DOHH2 (cell line): ENCODE measurements around the gene GLRX5.

Experiments
- H3F3A ChIP-seq: fragments of 200-600 bp; sonication (generic), shearing (Covaris generic); 2 replicates; pipeline ENCODE4 v1.6.0; 2016; ENCODE audit warnings: antibody characterized with exemption, mild to moderate bottlenecking; ENCODE audit not compliant: control insufficient read depth, insufficient read depth
- H3K27ac ChIP-seq: fragments of 200-600 bp; sonication (generic); 2 replicates; pipeline ENCODE4 v1.5.1; 2014; ENCODE audit warnings: low read depth, mild to moderate bottlenecking, low read length, moderate library complexity
- H3K27me3 ChIP-seq: fragments of 200-600 bp; sonication (generic); 2 replicates; pipeline ENCODE4 v1.6.1; 2014; ENCODE audit warnings: mild to moderate bottlenecking, low read length, mixed read lengths; ENCODE audit not compliant: control insufficient read depth
- H3K36me3 ChIP-seq: fragments of 200-600 bp; sonication (generic); 2 replicates; pipeline ENCODE4 v1.6.1; 2014; ENCODE audit warnings: mild to moderate bottlenecking, low read length, moderate library complexity, mixed read lengths; ENCODE audit not compliant: control insufficient read depth
- H3K4me1 ChIP-seq: fragments of 200-600 bp; sonication (generic); 2 replicates; pipeline ENCODE4 v1.6.1; 2014; ENCODE audit warnings: mild to moderate bottlenecking, low read length, mixed read lengths; ENCODE audit not compliant: control insufficient read depth
- H3K4me2 ChIP-seq: fragments of 200-600 bp; sonication (generic); 2 replicates; pipeline ENCODE4 v1.6.0; 2014; ENCODE audit warnings: mild to moderate bottlenecking, low read length, moderate library complexity
- H3K4me3 ChIP-seq: fragments of 200-600 bp; sonication (generic); 2 replicates; pipeline ENCODE4 v1.5.1; 2014; ENCODE audit warnings: mild to moderate bottlenecking, low read length, mixed read lengths
- H3K79me2 ChIP-seq: fragments of 200-600 bp; sonication (generic); 2 replicates; pipeline ENCODE4 v1.6.1; 2014; ENCODE audit warnings: mild to moderate bottlenecking, low read length, mixed read lengths; ENCODE audit not compliant: control insufficient read depth
- H3K9me2 ChIP-seq: fragments of 200-600 bp; sonication (generic); replicated peaks from 2 replicates; pipeline ENCODE4 v1.6.1; 2014; ENCODE audit warnings: mild to moderate bottlenecking, low read length, mixed read lengths; ENCODE audit not compliant: control insufficient read depth
- H3K9me3 ChIP-seq: fragments of 200-600 bp; sonication (generic); 2 replicates; pipeline ENCODE4 v1.6.1; 2014; ENCODE audit warnings: antibody characterized with exemption, low read length, mixed read lengths; ENCODE audit not compliant: control insufficient read depth, insufficient read depth
- H4K20me1 ChIP-seq: fragments of 200-600 bp; sonication (generic); 2 replicates; pipeline ENCODE4 v1.6.0; 2014; ENCODE audit warnings: low read depth, mild to moderate bottlenecking, antibody characterized with exemption, low read length, moderate library complexity; ENCODE audit not compliant: control insufficient read depth, insufficient read depth
- EZH2phosphoT487 ChIP-seq: fragments of 200-600 bp; sonication (generic); IDR thresholded peaks from 2 replicates; pipeline ENCODE4 v1.6.1; 2017; ENCODE audit warnings: borderline replicate concordance, mild to moderate bottlenecking, antibody characterized with exemption, low read length, moderate library complexity, mixed read lengths
- TF ChIP-seq, protein P1 (sequence below): fragments of 200-600 bp; sonication (generic); IDR thresholded peaks from one replicate; pipeline ENCODE4 v1.5.1; 2014; ENCODE audit warnings: antibody characterized with exemption, mild to moderate bottlenecking, low read depth, low read length; ENCODE audit not compliant: poor library complexity, severe bottlenecking

The GLRX5 gene

DNA sequence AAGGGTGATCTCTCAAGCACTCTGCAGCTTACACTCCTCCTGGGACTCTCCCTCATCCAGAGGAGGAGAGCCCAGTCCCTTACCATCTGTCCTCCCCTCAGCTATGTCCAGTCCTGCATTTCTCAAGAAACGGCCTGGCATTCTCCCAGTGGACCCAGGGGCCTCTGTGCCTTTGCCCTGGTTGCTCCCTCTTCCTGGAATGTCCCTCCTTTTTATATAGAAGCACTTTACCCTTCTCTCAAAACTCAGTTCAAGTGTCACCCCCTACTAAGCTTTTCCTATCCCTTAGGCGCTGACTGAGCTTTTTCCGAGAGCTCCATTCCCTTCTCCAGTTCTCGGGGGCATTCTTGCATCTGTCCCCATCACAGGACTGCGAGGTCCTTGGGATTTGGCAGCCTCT, 8.9 kb upstream of the GLRX5 start:
- Histone ChIP-seq H3K36me3 (peaks cover 18% of the 10 kb centered on the region), H3K27me3 (no peaks in the 10 kb centered on the region), H3K27ac (no peak overlapping the region), H3K9me3 (no peaks in the 10 kb centered on the region), H3K9me2 (no peaks in the 10 kb centered on the region), H3K4me3 (no peak overlapping the region), H3K4me1 (peaks cover 20% of the 10 kb centered on the region), H3F3A (peaks cover 11% of the 10 kb centered on the region), H3K79me2 (peaks cover 11% of the 10 kb centered on the region), H4K20me1 (peaks cover 4% of the 10 kb centered on the region; the same call in 1 of the 2 replicates), H3K4me2 (no peak overlapping the region)
- TF ChIP-seq EZH2phosphoT487 = no peak
- TF ChIP-seq, protein P1, sequence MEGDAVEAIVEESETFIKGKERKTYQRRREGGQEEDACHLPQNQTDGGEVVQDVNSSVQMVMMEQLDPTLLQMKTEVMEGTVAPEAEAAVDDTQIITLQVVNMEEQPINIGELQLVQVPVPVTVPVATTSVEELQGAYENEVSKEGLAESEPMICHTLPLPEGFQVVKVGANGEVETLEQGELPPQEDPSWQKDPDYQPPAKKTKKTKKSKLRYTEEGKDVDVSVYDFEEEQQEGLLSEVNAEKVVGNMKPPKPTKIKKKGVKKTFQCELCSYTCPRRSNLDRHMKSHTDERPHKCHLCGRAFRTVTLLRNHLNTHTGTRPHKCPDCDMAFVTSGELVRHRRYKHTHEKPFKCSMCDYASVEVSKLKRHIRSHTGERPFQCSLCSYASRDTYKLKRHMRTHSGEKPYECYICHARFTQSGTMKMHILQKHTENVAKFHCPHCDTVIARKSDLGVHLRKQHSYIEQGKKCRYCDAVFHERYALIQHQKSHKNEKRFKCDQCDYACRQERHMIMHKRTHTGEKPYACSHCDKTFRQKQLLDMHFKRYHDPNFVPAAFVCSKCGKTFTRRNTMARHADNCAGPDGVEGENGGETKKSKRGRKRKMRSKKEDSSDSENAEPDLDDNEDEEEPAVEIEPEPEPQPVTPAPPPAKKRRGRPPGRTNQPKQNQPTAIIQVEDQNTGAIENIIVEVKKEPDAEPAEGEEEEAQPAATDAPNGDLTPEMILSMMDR = no peak

- no peak overlapping the region for H3K27ac ChIP-seq
- peaks cover 25% of the 10 kb centered on the region for H3K4me1 ChIP-seq
- H3K9me2 ChIP-seq = no peaks in the 10 kb centered on the region
- no peak overlapping the region for H3K4me3 ChIP-seq
- peaks cover 4% of the 10 kb centered on the region; the same call in 1 of the 2 replicates for H4K20me1 ChIP-seq
- TF ChIP-seq, protein P1 = no peak
- no peak for TF ChIP-seq EZH2phosphoT487
- H3K4me2 ChIP-seq = no peak overlapping the region
- no peaks in the 10 kb centered on the region for H3K27me3 ChIP-seq
- H3F3A ChIP-seq = peaks cover 15% of the 10 kb centered on the region
- no peaks in the 10 kb centered on the region for H3K9me3 ChIP-seq
- peaks cover 25% of the 10 kb centered on the region for H3K36me3 ChIP-seq
- peaks cover 18% of the 10 kb centered on the region for H3K79me2 ChIP-seq
Measured at GRCh38 chr14:95526483-95527386, 8.1 kb upstream of the GLRX5 start.

DNA sequence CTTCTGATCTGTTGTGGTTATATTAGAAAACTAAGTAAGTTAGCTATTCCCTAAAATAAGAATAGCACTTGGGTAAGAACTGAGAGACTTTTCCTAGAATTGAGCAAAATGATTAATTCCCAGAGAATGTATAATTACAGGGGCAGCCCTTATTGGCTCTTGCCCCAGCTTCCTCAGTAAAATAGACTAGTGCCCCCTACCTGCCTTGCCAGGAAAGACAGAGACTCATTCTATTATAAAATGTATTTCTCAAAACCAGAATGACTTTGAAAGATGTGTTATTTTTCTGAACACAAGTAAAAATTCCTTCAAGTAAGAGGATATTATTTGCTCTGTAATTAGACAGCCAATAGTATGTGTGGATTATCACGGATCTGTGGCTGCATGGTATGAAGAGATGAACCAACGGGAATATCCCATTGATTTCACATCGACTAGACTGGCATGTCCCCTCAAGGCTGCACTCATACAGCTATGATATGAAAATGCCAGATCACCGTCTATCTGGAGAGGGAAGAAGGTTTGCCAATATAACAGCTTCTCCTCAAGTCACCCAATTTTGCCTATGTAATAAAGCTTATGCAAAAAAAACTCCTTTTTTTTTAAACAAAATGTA, 7.4 kb upstream of the GLRX5 start:
- no peaks in the 10 kb centered on the region for H3K9me2 ChIP-seq
- peaks cover 12% of the 10 kb centered on the region; the same call in 1 of the 2 replicates for H4K20me1 ChIP-seq
- TF ChIP-seq, protein P1 = peak; percentile 84
- no peak for TF ChIP-seq EZH2phosphoT487
- H3K79me2 ChIP-seq = peaks cover 26% of the 10 kb centered on the region
- H3K4me3 ChIP-seq = no peak overlapping the region
- peaks cover 33% of the 10 kb centered on the region for H3K4me1 ChIP-seq
- H3K9me3 ChIP-seq = no peaks in the 10 kb centered on the region
- no peak overlapping the region for H3K4me2 ChIP-seq
- no peak overlapping the region for H3K27ac ChIP-seq
- H3K36me3 ChIP-seq = peaks cover 33% of the 10 kb centered on the region
- H3F3A ChIP-seq = peaks cover 20% of the 10 kb centered on the region
- no peaks in the 10 kb centered on the region for H3K27me3 ChIP-seq
